ENCODE results near the gene JAKMIP1.

DNA sequence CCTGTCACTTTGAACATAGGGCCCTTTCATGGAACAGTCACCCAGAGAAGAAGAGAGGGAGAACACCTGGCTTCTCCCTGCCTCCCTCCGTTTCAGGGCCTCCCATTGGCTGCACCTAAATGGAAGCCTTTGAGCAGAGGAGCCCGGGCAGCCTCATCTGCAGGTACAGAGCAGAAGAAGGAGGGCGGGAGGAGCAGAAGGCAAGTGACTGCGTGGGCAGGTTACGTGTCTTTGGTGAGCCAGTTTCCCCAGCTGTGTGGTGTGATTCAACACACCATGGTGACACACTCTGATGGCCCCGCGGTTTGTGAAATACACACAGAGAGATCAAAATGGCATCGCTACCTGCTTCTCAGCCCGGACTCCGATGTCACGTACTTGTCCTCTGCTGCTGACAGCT lies 182.5 kb downstream of the JAKMIP1 start:
- no peak for TF ChIP-seq SP1 (IDR thresholded peaks at IDR 0.05)
- TF ChIP-seq ARNT (IDR thresholded peaks at IDR 0.05) = no peak
- TF ChIP-seq ZNF384 (IDR thresholded peaks at IDR 0.05) = no peak
